NK-92 (cell line): Measurements from ENCODE around the gene RGL1.

Experiments used
- DNase-seq: peaks from one replicate; lab custom pipeline; 2025; ENCODE audit not compliant: unreplicated experiment; lab: John Stamatoyannopoulos, UW

Gene RGL1

GRCh38 chr1:183885142-183885735 lies 80.3 kb downstream of the RGL1 start:
- no peak for DNase-seq

DNA sequence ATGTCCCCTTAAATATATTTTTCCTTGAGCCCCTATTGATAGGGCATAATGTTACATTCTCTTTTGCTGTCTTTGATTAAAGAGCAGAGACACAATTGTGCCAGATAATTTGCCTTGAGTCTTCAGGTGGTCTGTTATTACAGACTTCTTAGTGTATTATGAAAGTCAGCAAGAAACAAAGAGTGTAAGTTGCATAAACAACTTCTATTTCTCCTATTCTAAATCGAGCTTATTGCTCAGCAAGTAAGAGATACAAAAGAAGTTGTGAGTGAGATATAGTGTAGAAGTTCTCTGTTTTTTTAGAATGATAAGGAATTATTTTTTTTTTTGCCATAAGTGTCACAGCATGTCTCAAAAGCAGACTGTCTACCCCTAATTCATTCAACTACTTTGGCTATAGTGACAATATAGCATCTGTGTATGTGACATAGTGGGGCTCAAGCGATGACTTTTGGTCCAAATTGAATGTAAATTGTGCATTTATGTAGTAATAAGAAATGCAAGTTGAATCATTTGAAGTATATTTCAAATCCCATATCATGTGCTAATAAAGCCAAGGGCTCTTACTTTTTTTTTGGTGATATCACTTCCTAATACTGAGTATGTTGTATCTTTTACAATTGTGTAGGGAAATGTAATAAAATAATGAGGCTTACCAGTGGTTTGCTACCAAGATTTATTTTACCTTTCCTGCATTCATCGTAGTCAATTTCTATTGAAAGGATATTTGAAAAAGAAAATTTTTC lies 81.3 kb downstream of the RGL1 start:
- DNase-seq = no peak

DNA sequence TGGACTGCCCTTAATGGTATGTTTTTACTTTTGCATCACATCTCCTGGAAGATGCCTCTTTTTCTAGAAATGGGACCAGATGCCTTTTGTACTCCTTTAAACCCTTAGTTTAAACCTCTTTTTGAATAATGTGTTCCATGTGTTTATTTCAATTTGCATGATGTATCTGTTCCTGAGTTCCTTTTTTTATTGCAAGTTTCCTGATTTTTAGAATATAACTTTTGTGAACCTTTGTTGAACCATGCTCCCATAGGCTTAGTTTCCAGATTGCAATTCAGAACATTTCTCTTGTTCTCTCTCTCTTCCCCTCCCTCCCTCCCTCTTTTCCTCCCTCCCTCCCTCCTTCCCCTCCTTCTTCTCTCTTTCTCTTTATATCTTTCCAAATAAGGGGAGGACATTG lies 81.9 kb downstream of the RGL1 start:
- no peak for DNase-seq

GRCh38 chr1:183887826-183888819 lies 83.2 kb downstream of the RGL1 start:
- DNase-seq = no peak

GRCh38 chr1:183889095-183889494 lies 84.2 kb downstream of the RGL1 start:
- DNase-seq = no peak

- no peak for DNase-seq
Measured at GRCh38 chr1:183891158-183891856, 86.4 kb downstream of the RGL1 start.

DNA sequence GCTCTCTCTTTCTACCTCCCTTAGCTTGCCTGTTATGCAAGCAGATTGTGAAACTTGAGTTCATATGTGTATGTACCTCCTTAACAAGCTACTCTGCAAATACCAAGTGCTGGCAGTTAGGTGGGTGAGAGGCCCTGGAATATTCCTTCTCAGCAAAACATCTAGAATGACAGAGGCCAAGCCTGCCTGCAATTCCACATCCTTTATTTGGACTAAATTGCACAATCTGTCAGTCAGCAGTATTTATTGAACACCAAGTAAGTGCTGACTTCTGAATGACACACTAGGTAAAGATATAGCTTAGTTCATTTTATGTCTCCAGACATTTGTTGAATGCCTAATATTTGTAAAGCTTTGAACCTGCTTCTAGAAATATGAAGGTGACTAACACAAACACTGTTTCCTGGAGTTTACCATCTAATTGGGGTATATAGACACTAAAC lies 87.5 kb downstream of the RGL1 start:
- no peak for DNase-seq

DNA sequence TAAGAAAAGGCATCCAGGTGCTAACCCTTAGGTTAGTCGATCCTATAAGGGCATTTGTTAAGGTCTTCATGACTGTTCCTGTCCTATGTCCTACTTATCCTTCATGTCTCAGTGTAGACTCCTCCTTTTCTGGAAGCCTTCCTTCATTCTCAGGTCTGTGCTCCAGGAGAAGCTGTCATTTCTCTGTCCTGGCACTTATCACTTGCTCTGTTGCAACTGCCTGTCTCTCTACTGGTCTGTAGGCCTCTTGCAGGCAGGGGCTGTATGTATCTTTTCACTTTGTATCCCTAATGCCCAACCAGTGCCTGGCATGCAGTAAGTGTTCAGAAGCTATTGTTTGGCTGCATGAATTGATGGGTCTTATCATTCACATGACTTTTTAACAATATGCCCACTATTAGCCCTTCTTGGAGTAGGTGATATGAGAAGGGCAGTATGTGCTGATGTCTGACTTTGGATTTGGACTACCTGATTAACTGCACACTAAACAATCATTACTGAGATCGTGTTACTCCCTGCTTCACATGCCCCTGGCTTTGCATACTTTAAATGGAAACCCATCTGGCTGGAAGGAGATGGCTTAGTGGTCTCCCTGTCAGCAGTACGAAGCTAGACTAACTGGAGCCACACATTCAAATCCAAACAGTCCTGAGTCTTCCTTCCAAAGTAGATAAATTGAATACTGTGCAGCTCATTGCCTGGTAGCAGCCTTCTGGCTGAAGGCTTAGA lies 88.8 kb downstream of the RGL1 start:
- no peak for DNase-seq

DNA sequence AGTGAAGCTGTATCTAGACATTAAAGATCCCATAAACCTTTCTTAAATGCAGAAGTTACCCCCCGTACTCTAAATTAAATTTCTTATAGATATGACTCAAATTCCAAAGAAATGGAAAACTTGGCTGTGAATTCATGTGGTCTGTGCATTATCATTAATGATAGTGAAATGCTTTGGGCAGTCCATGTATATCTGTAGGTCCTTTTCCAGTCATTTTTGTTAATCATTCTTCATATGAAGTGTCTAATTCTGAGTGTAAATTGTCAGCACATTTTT lies 89.3 kb downstream of the RGL1 start:
- DNase-seq = no peak

GRCh38 chr1:183896466-183897048 lies 91.6 kb downstream of the RGL1 start:
- no peak for DNase-seq

DNA sequence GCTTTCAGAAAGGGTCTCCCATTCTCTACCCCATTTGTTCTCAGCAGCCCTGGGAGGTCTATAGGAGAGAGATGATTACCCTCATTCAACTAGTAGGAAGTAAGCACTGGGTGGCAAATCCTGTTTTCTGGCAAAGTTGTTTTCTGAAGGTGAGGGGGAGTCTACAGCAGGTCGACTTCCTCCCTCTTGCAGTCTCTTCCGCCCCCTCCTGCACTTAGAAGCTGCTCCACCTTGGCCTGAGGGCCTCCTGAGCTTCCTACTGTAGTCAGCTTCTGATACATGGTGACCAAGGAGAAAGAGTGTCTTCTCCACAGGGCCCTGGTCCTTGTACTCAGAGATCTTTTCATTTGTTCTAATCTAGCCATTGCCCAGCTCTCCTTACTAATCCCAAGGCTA lies 93.1 kb downstream of the RGL1 start:
- no peak for DNase-seq

GRCh38 chr1:183898610-183899009 lies 93.7 kb downstream of the RGL1 start:
- no peak for DNase-seq

GRCh38 chr1:183901748-183902330 lies 96.9 kb downstream of the RGL1 start:
- no peak for DNase-seq

DNA sequence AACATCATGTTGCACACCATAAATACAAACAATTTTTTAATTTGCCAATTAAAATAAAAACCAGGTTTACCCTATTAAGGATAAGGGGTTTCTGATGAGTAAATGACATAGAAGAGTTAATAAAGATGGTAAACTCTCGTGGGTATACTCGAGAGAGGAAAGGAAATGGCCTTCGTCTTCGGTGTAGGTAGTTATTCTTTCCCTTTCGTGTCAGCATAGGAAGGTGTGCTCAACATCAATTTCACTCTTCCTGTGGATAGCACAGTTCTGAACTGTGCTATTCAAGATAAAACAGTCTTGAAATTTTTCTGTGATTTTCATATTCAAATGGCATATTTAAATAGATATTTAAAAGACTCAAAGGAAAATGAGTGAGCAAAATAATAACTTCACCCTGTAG lies 98.2 kb downstream of the RGL1 start:
- no peak for DNase-seq

DNA sequence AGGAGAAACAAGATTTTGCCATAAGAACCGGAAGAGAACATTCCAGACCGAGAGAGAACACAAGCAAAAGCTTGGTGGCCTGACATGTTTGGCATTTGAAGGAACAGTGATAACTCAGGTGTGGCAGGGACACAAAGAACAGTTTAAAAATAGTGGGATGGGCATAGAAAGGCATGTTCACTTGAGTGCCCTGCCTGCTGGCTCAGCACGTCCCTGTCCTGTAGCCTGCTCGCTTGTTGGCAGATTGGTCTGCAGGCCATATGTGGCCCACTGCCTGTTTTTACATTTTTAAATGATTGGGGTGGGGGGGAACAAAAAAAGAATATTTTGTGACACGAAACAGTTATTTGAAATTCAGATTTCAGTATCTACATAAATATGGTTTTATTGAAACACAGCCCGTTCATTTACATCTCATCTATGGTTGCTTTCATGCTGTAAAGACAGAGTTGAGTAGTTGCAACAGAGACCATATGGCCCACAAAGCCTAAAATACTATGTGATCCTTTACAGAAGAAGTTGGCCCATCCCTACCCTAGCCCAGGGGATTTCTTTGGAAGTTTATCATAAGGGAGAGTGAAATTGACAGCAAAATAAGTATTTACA lies 100.7 kb downstream of the RGL1 start:
- DNase-seq = no peak

GRCh38 chr1:183907070-183907469 lies 102.2 kb downstream of the RGL1 start:
- DNase-seq = no peak

- no peak for DNase-seq
Measured at GRCh38 chr1:183908079-183908478, 103.2 kb downstream of the RGL1 start.

- no peak for DNase-seq
Measured at GRCh38 chr1:183909672-183910071, 104.8 kb downstream of the RGL1 start.

GRCh38 chr1:183910845-183911244 lies 105.9 kb downstream of the RGL1 start:
- no peak for DNase-seq
